ENCODE measurements around the gene KRT79.

The KRT79 gene

GRCh38 chr12:52791271-52792184 lies 42.6 kb downstream of the KRT79 start:
- DNase-seq (ENCODE audit: low read depth): no peak

- DNase-seq (ENCODE audit: low read depth): no peak
Measured at GRCh38 chr12:52790427-52791270, 43.5 kb downstream of the KRT79 start.

- no peak for DNase-seq (ENCODE audit: low read depth)
Measured at GRCh38 chr12:52789637-52790426, 44.3 kb downstream of the KRT79 start.

GRCh38 chr12:52788876-52789636 lies 45.1 kb downstream of the KRT79 start:
- DNase-seq (ENCODE audit: low read depth): no peak

- no peak for DNase-seq (ENCODE audit: low read depth)
Measured at GRCh38 chr12:52788192-52788875, 45.8 kb downstream of the KRT79 start.

DNA sequence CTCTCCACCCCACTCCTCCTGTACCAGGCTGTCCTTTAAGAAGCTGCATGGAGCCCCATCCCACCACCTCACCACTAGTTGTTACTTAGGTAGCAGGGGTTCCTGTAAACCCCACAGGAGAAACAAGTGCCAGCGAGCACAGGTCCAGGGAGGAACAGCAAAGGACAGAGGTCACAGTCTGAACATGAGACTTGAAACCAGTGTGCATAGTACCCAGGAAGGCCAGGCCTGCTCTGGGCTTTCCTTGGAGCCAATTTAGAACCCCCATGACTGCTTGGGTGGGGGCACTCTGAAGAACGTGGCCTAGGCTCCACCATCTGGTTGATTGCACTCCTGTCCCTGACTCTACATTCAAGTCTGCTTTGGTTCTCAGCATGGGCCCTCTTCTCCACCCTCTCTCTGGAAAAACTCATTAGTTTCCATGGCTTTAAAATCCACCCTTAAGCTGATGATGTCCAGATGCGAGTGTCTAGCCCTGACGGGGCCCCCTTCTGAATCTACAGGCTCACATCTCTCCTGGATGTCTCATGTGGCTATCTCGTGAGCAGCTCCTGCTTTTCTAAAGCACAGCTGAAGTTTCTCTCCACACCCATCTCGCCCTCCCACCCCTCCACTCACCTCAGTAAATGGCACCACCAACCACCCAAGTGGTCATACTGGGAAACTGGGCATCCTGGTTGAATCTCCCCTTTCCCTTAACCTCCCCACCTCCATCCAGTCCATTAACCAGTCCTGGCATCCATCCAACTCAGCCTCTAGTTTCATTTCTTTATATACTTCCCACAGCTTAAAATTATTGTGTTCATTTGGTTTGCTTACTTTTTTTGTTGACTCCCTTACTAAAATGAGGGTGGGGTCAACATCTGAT lies 46.6 kb downstream of the KRT79 start:
- no peak for DNase-seq (ENCODE audit: low read depth)

DNA sequence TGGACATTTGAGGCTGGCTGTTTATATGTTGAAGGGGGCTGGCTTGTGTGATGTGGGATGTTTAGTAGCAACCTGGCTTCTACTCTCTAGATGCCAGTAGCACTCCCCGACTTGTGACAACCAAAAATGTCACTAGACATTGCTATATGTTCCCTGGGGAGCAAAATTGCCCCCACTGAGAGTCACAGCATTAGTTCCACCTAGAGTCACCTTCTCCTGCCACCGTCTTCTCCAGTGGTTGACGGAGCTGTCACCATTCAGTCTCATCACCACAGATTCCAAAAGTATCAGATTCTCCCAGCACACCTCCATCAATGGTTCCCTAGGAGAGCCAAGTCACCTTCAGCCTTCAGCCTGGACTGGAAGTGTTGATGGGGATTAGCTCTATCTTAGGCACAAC lies 49.2 kb downstream of the KRT79 start:
- DNase-seq (ENCODE audit: low read depth): no peak

DNA sequence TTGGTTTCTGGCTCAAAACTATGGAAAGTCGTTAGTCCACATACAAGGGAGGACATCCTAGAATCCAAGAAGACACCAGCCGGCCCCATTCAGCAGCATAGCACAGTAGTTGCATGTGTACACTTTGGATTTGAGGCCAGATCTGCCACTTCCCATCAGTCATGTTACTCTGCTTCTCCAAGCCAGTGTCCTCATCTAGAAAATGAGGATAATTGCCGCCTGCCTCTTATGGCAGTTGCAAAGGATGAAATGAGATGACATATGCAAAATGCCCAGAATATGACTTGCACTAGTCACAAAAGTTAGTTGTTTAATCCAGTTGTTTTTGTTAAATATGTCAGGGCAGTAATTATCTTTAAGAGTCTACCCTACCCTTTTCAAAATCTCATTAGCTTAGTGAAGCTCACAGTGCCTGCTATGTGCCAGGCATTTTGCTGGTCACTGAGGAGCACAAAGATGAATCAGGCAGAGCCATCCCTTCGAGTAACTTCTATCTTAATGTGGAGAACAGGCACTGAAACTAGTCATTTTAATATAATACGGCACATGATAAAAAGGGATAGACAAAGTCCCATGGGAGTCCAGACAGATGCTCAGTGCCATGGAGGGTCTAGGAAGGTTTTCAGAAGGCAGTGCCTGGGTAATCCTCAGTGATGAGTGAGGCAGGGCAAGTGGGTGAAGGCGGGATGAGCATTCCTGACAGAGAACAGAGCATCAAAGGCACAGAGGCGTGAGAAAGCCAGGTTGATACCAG lies 50.4 kb downstream of the KRT79 start:
- DNase-seq (ENCODE audit: low read depth): no peak

DNA sequence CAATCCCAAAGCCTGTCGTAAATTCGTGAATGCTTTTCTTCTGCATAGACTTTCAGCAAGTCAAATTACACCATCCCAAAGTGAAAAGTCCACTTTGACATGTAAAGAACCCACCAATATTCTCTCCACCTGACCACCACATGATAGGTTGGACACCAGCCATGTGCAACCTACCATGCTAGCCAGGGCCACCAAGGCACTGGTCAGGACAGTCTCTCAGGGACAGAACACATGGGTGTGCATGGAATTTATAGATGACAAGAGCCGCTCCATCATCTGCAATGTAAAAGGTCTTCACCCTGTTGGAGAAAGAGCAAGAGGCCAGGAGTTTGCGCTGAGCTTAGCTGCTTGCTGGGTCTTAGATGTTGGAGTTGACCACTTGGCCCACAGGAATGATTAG lies 51.6 kb downstream of the KRT79 start:
- DNase-seq (ENCODE audit: low read depth): no peak

DNA sequence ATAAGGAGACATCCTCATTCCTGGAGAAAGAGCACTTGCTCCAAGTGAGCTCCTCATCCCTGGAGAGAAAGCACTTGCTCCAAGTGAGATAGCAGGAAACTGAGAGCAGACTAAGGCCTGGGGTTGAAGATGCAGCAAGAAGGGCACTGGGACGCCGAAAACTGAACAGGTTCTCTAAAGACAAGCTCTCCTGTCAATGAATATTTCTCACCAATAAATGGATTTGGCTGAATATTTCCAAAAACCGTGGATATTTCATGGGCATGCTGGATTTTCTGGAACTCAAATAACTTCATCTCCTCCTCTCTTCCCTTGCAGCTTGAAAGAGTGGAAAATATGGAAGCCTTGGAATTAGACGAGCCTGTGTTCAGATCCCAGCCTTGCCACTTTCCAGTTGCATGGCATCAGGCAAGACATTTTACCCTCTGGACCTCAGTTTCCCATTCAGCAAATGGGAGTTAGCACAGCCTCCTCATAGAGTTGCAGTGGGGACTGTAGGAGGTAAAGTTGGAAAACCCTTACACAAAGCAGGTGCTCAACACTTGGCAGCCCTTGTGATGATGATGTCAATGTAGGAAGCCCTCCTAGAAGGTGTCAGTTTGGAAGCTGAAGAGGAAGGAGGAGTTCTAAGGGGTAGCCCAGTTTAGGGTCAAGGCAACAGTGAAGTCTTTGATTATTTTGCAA lies 52.6 kb downstream of the KRT79 start:
- DNase-seq (ENCODE audit: low read depth): no peak

GRCh38 chr12:52779914-52780313 lies 54.2 kb downstream of the KRT79 start:
- DNase-seq (ENCODE audit: low read depth): no peak

GRCh38 chr12:52778833-52779232 lies 55.3 kb downstream of the KRT79 start:
- no peak for DNase-seq (ENCODE audit: low read depth)

DNA sequence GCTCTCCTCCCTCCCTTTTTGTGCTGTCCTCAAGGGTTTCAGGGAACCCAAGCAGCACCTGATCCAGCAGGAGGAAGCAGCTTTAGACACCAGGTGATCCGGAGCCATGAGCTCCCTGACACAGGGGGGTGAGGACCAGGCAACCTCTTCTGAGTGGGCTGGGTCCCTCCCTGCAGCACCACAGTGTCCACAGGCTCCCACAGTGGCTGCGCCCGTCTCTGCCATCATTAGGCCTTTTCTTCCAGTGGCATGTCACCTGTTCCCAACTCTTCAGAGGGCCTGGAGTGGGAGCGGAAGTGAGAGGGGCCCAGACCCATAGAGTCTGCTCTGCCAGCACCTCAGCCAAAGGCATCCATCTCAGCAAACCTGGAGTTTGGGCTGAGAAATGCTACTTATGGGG lies 56.5 kb downstream of the KRT79 start:
- DNase-seq (ENCODE audit: low read depth): no peak

DNA sequence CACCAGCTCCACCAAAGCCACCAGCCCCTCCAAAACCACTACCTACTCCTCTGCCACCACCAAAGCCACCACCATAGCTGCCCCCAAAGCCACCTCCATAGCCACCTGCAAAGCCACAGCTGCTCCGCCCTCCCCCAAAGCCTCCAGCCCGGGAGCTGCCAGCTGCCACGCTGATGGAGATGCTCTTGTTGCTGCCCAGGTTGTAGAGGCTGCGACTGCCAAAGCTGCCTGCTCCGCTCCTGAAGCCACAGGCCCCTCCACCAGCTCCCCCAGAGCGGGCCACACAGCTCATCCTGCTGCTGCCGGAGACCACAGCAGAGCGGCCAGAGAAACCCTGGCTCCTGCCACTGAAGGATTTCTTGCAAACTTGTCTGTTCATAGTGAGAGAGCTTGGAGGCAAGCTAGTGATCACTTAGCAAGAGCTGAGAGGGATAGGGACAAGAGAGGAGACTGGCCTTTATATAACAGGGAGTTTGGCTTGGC lies 57.2 kb downstream of the KRT79 start, which contains the start of gene KRT76:
Gene KRT76, minus strand, starts transcription at position 433 of the 483 bp plus-strand sequence. Its CDS starts 54 bp downstream, at position 379.
- DNase-seq (ENCODE audit: low read depth): no peak

GRCh38 chr12:52776435-52776834 lies 57.7 kb downstream of the KRT79 start:
- no peak for DNase-seq (ENCODE audit: low read depth)

GRCh38 chr12:52774629-52775250 lies 59.4 kb downstream of the KRT79 start:
- DNase-seq (ENCODE audit: low read depth): no peak

DNA sequence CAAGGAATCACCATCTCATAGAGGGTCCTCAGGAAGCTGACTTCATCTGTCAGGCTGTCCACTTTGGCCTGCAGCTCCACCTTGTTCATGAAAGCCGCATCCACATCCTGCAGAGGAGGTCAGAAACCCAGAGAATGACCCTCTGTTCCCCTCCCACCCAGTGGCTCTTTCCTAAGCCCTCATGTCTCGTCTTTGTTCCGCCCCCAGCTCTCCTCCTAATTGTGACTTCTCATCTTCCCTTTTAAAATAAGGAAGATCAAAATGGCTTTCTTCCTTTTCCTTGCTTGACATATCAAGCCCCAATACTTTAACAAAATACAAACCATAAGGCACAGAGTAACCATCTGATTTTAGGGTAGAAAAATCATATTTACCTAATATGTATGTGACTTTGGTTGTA lies 61.3 kb downstream of the KRT79 start:
- no peak for DNase-seq (ENCODE audit: low read depth)

- no peak for DNase-seq (ENCODE audit: low read depth)
Measured at GRCh38 chr12:52772188-52772587, 61.9 kb downstream of the KRT79 start.

Data from activated T-cell treated with anti-CD3 and anti-CD28 coated beads for 48 hours (primary cell).